GM04503 (cell line): ENCODE data around the gene MATN1.
"Not testable (repeated sequence)": the region's sequence is repeated elsewhere in the genome, so short reads cannot be mapped to it uniquely, and the experiment has no call there.

Experiments
- DNase-seq: peaks from one replicate; pipeline ENCODE4 v3.0.0-alpha.2; 2012; ENCODE audit warnings: low read depth

The MATN1 gene

GRCh38 chr1:30696831-30697230, 26.6 kb downstream of the MATN1 start:
- no peak for DNase-seq

GRCh38 chr1:30695439-30695841, 27.9 kb downstream of the MATN1 start:
- DNase-seq = no peak

DNA sequence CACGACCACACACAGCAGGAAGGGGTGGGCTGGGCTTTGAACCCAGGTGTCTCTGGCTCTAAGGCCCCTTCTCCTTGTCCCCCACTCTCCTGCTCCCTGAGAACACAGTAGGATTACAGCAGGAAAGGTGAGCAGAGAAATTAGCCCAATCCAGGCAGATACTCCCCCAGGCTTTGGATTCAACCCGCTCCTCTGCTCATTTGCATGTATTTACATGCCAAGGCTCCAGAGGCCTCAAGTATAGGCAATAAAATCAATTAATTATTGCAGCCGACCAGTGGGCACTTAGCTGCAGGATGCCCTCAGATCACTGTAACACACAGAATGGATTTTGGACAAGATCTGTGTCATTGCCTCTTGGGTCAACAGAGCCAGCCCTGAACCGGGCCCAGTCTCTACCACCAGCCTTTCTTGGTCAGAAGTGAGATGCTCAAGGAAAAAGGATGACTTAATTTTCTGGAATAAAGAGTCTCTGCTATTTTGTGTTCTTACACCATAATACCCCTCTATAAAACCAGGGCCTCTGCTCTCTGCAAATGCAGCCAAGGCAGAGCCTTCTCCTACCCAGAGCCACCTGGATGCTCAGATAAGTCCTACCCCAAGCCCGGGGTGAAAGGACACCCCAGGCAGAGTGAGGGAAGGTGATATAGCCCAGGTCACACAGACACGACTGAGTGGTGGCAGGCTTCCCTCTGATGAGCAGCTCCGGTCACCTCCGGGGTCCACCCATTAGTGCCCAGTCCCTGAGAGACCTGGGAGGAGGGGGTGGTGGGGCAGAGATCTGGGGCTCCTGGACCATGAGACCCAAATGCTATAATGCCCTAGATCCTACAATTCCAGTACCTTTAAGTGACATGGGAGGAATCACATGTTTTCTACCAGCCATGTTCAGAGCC, 28.9 kb downstream of the MATN1 start:
- DNase-seq = no peak

DNA sequence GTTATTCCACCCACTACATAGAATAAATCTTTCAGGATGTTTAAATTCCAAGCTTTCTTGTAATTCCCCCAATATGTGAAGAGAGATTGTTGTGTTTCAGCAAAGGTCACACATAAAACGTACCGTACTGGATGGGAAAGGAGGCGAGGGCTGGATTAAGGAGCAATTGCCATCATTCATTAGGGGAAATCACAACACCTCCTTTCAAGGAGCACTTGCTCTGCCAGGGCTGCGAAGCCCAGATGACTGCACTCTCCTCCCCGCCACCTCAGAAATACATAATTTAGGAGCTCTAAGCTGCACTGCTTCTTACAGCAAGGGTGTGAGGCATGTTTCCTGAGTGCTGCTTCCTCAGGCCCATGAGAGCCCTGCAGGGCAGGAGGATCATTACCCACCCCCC, 29.6 kb downstream of the MATN1 start:
- no peak for DNase-seq

DNA sequence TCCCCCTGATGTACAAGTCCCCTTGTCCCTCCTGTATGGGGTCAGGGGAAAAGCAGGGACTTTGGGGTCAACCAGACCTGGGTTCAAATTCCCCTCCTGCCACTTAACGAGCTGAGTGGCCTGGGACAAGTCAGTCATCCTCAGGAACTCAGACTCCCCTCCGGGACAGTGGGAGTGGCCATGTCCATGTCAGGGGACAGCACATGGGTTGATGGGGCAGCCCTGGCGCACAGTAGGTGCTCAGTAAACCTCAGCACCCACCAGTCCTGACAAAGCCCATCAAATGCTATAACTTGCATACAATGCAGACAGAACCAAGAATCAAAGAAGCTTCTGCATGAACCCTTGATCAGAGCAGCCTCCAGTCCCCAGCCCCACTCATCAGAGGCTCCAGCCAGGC, 30.0 kb downstream of the MATN1 start:
- DNase-seq = no peak

DNA sequence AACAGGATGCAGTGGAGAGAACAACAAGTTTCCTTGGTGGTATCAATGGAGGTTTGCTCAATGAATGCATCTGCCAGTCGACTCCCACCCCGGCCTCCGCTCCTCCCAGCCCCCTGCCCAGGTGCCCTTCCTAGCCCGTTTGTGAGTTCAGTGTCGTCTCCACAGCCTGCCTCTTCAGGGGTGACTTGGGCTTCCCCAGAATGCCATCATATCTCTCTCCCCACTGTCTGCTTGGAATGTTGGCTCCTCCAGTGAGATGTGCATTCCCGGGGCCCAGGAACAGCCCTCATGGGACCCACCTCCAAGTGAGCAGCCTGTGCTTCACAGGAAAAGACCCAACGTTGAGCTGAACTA, 30.5 kb downstream of the MATN1 start:
- no peak for DNase-seq

GRCh38 chr1:30692201-30692947, 31.0 kb downstream of the MATN1 start:
- DNase-seq = no peak

GRCh38 chr1:30691480-30691879, 31.9 kb downstream of the MATN1 start:
- DNase-seq = no peak

GRCh38 chr1:30689901-30690645, 33.3 kb downstream of the MATN1 start:
- DNase-seq = no peak

- DNase-seq = no peak
These were observed 34.2 kb downstream of the MATN1 start for GRCh38 chr1:30688920-30689794.

- not testable (repeated sequence) for DNase-seq
These were observed 34.9 kb downstream of the MATN1 start for GRCh38 chr1:30688516-30688915.

- no peak for DNase-seq
These were observed 35.5 kb downstream of the MATN1 start for GRCh38 chr1:30687886-30688285.

DNA sequence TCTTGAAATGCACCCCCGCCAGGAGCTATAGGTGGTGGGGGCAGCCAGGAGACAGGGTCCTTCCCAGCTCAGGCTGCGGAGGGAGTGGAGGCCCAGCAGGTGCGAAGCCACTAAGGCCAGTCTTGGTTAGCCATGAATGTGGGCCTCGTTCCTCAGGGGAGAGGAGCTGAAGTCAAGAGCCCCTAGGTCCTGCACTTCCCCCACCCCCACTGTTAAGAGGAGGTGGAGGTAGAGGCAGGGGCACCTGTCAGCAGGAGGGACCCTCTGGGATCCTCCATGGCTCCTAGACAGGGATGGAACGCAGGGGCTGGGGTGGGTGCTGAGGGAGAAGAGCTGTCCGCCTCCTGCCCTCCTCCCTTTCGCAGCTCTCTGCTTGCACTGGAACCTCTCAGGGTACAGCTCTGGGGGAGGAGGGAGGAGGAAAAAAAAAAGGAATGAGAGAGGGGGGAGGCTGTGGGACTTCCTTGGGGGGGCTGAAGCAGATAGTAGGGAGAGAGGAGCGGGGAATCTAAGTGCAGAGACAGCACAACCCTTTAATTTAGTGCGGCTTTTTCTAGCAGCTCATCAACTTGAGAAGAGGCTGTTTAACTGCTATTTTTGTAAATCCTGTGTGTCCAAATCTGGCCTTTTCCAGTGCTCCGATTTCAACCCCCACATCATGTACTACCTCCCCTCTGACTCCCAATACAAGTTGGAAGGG, 37.0 kb downstream of the MATN1 start:
- DNase-seq = no peak

DNA sequence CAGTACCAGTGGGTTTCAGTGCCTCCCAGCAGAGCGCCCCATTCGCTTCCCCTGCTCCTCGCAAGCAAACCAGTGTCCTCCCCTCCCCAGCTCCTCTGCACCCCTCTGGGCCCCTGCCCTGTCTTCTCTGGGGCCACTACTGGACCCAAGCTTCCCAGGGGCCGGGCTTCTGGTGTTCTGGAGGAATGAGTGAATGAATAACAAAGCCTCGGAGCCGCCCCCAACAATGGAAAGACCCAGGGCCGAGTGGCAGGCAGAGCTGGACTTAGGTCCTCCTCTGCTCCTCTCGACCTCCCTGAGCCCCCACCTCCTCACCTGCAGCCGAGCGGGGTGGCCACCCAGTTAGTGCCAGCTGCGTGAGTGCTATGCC, 37.6 kb downstream of the MATN1 start:
- DNase-seq = no peak

DNA sequence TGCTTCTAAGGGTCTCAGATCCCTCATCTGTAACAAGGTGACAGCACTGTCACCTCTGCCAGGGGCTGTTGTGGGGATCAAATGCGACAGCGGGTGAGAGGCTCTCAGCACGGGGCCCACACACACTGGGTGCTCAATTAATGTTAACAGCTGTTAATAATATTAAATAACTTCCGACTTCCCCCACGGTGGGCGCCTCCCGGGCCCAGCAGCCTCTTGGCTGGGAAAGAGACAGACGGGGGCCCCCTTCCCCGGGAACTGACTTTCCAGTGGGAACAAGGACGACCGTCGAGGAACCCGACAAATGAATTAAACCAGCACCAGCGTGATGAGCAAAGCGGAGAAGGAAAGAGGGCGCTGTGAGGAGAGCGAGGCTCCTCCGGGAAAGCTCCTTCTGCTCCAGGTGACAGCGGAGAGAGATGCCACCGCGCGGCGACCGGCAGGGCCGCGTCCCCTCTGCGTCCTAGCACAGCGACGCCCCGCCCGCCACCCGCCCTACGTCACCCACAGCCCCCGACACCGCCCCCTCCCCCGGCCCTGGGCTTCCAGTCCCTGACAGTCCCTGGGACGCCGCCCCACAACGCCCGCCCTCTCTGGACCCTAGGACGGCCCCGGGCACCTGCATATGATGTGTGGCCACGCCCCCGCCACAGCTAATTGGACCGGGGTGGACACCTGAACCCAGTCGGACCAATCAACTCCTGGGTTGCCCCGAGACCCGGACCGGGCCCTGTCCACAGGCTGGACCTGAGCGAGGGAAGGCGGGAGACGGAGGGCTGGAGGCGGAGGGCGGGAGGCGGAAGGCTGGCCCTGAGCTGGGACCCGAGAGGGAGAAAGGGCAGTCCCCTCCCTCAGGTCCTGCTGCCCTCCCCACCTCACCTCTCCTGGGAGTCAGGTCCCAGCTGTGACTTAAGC, 38.2 kb downstream of the MATN1 start:
- no peak for DNase-seq

- no peak for DNase-seq
These were observed 39.1 kb downstream of the MATN1 start for GRCh38 chr1:30684259-30684658.

DNA sequence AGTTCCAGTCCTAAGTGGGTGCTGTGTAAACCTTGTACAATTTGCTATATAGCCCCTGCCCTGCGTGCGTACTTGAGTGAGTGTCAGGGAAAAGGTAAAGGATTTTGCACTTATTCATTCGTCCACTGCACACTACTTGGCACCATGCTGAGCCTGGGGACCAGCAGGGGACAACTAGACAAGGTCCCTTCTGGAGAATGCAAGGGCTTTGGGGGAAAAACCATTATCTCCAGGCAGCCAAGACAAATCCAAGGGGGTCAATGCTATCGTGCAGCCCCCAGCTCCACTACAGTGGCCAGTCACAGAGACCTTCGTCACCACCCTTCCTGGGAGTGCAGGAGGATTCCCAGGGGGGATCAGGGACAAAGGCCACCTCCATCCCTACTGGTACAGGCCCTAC, 39.7 kb downstream of the MATN1 start:
- no peak for DNase-seq

GRCh38 chr1:30682396-30683275, 40.7 kb downstream of the MATN1 start:
- DNase-seq = no peak

- DNase-seq = no peak
These were observed 41.6 kb downstream of the MATN1 start for GRCh38 chr1:30681782-30682181.
